ENCODE measurements around the gene SOHLH1. TPM values are rescaled to one million over a fixed set of nuclear protein-coding genes. Genes with fewer than 3 reads are reported as not detected.

Gene SOHLH1
- total and polyA plus RNA-seq, 4 donors, result not detected

DNA sequence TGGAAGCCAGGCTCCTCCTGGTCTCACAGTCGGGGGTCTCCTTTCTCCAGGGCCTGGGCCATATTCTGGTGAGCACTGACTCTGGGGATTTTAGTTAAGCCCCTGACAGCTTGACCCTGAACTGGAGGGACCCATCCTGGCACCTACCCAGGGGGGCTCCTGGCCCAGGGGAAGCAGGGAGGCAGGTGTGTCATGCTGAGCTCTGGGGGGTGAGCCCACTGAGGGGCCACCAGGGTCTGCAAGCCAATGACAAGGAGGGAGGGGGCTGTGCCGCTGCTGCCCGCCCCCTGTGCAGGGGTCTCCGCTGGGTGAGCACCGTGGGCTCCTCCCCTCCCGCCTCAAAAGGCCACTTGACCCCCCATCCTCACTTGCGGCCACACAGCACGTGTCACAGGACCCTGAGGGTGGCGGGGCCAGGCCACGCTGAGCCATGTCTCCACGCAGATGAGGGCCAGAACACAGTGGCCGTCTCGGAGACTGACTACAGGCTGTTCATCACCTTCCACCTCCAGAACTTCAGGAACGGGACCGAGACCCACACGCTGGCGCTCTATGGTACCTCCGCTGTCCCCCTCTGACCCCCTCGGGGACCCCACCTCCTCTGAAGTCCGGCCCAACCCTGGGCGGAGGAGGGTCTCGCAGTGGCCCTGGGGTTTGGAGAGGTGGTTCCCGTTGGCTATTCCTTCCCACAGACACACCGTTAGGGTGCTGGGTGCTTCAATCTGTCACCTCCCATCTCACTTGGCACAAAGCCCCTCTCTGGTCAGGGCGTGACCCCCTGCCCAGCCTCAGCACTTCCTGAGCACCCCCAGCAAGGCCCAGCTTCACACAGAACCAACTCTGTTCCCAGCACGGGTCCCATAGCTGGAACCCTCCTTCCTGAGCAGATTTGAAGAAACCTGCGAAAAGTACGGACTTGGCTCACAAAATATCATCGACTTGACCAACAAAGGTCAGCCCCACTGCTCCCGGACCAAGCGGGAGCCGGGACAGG is 34.2 kb downstream of the SOHLH1 start:
- WGBS, 2 donors, result 78 to 81% methylated on average over 32 of the region's 32 CpGs
- Histone ChIP-seq H3K36me3 (ENCODE audit: control insufficient read depth in 4 of 4, insufficient read depth in 4 of 4, low read length in 4 of 4) (no peaks in the 10 kb centered on the region), H3K9me3 (ENCODE audit: control insufficient read depth in 4 of 4, insufficient read depth in 3 of 4, low read length in 3 of 4) (peaks cover 0 to 5% (median 0%) of the 10 kb centered on the region in 4 donors), H3K9ac (ENCODE audit: insufficient read depth in 1 of 2, low read length in 2 of 2) (no peak overlapping the region), H3K27me3 (ENCODE audit: control insufficient read depth in 3 of 3, insufficient read depth in 3 of 3, low read length in 2 of 3) (peaks cover 0 to 3% (median 3%) of the 10 kb centered on the region in 3 donors), H3K4me3 (no peak overlapping the region), H3K4me1 (ENCODE audit: control insufficient read depth in 5 of 5, insufficient read depth in 5 of 5, low read length in 5 of 5) (no peaks in the 10 kb centered on the region), H3K27ac (ENCODE audit: low read depth in 1 of 2, low read length in 1 of 2) (no peak overlapping the region)
- TF ChIP-seq, protein P1, sequence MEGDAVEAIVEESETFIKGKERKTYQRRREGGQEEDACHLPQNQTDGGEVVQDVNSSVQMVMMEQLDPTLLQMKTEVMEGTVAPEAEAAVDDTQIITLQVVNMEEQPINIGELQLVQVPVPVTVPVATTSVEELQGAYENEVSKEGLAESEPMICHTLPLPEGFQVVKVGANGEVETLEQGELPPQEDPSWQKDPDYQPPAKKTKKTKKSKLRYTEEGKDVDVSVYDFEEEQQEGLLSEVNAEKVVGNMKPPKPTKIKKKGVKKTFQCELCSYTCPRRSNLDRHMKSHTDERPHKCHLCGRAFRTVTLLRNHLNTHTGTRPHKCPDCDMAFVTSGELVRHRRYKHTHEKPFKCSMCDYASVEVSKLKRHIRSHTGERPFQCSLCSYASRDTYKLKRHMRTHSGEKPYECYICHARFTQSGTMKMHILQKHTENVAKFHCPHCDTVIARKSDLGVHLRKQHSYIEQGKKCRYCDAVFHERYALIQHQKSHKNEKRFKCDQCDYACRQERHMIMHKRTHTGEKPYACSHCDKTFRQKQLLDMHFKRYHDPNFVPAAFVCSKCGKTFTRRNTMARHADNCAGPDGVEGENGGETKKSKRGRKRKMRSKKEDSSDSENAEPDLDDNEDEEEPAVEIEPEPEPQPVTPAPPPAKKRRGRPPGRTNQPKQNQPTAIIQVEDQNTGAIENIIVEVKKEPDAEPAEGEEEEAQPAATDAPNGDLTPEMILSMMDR (IDR thresholded peaks at IDR 0.05; ENCODE audit: control extremely low read depth, extremely low read depth), result no peak
- DNase-seq (no peak), ATAC-seq (ENCODE audit: insufficient read depth, low FRiP score) (no peak)

DNA sequence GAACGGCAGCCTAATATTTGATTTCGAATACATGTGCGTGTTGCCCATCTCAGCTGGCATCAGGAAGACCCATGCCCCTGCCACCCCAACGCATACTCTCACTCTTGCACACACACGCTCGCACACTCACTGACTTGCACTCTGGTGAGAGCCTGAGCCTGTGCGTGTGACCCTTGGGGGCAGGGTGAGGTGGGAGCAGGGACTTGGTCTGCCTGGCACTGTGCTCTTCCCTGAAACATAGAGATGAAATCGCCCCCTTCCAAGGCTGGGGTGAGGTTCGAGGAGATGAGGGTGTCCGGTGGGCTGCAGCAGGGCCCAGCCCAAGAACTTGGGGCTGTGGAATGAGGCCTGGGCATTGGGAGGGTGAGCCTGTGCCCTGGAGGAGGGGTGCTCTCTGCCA is 35.0 kb downstream of the SOHLH1 start:
- TF ChIP-seq, protein P1 (IDR thresholded peaks at IDR 0.05; ENCODE audit: control extremely low read depth, extremely low read depth), result no peak
- Histone ChIP-seq H3K9ac (ENCODE audit: insufficient read depth in 1 of 2, low read length in 2 of 2) (no peak overlapping the region), H3K4me1 (ENCODE audit: control insufficient read depth in 5 of 5, insufficient read depth in 5 of 5, low read length in 5 of 5) (no peaks in the 10 kb centered on the region), H3K9me3 (ENCODE audit: control insufficient read depth in 4 of 4, insufficient read depth in 3 of 4, low read length in 3 of 4) (peaks cover 0 to 1% (median 0%) of the 10 kb centered on the region in 4 donors), H3K36me3 (ENCODE audit: control insufficient read depth in 4 of 4, insufficient read depth in 4 of 4, low read length in 4 of 4) (no peaks in the 10 kb centered on the region), H3K27ac (ENCODE audit: low read depth in 1 of 2, low read length in 1 of 2) (no peak overlapping the region), H3K27me3 (ENCODE audit: control insufficient read depth in 3 of 3, insufficient read depth in 3 of 3, low read length in 2 of 3) (peaks cover 0 to 3% (median 0%) of the 10 kb centered on the region in 3 donors), H3K4me3 (no peak overlapping the region)
- DNase-seq (no peak), ATAC-seq (ENCODE audit: insufficient read depth, low FRiP score) (no peak)
- 86% methylated on average over 10 of the region's 10 CpGs for WGBS, 2 donors

DNA sequence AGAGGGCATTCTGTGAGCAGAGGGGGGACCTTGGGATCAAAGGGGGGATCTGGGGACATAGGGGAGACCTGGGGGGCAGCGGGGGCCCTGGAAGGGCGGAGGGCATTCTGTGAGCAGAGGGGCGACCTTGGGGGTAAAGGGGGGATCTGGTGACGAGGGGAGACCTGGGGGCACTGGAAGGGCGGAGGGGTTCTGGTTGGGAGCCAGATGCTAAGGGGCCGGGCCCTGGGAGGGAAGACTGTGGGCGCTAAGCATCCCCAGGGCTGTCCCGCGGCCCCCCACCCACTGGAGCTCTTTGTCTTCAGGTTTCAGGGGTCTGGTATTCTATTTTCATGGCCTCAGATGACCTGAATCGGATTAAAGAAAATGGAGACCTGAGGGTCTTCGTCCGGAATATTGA is 35.4 kb downstream of the SOHLH1 start:
- 80 to 88% methylated on average over 12 of the region's 12 CpGs for WGBS, 2 donors
- TF ChIP-seq, protein P1 (IDR thresholded peaks at IDR 0.05; ENCODE audit: control extremely low read depth, extremely low read depth), result no peak
- Histone ChIP-seq H3K9ac (ENCODE audit: insufficient read depth in 1 of 2, low read length in 2 of 2) (no peak overlapping the region), H3K27ac (ENCODE audit: low read depth in 1 of 2, low read length in 1 of 2) (no peak overlapping the region), H3K4me3 (no peak overlapping the region), H3K4me1 (ENCODE audit: control insufficient read depth in 5 of 5, insufficient read depth in 5 of 5, low read length in 5 of 5) (no peaks in the 10 kb centered on the region), H3K27me3 (ENCODE audit: control insufficient read depth in 3 of 3, insufficient read depth in 3 of 3, low read length in 2 of 3) (peaks cover 0 to 3% (median 0%) of the 10 kb centered on the region in 3 donors), H3K9me3 (ENCODE audit: control insufficient read depth in 4 of 4, insufficient read depth in 3 of 4, low read length in 3 of 4) (peaks cover 0 to 1% (median 0%) of the 10 kb centered on the region in 4 donors), H3K36me3 (ENCODE audit: control insufficient read depth in 4 of 4, insufficient read depth in 4 of 4, low read length in 4 of 4) (no peaks in the 10 kb centered on the region)
- ATAC-seq (ENCODE audit: insufficient read depth, low FRiP score), result no peak
- DNase-seq, result no peak

All from lung (tissue), 12 donors.